Esophagus squamous epithelium (tissue), 5 donors: ENCODE measurements around the gene PLOD2. TPM values are rescaled to one million over a fixed set of nuclear protein-coding genes. Genes with fewer than 3 reads are reported as not detected.

Source experiments
- DNase-seq: peaks from one replicate; lab custom pipeline; 2025; lab: John Stamatoyannopoulos, UW
- H3K27ac ChIP-seq, 4 donors: fragments of 200-600 bp; sonication (generic); one replicate each; pipeline ENCODE4 v1.5.1; 2016 to 2019; ENCODE audit warnings: mild to moderate bottlenecking in 1 of 4
- H3K27me3 ChIP-seq, 4 donors: fragments of 200-600 bp; sonication (generic); 1 replicate in 3 of 4; 2 replicates in 1 of 4; pipeline versions ENCODE4 v1.5.1 to v1.6.0; 2017 to 2021; ENCODE audit warnings: antibody characterized with exemption in 1 of 4
- H3K36me3 ChIP-seq, 3 donors: fragments of 200-600 bp; sonication (generic); one replicate each; pipeline ENCODE4 v1.5.1; 2016 to 2019
- H3K4me1 ChIP-seq, 3 donors: fragments of 200-600 bp; sonication (generic); one replicate each; pipeline ENCODE4 v1.5.1; 2017 to 2019
- H3K4me3 ChIP-seq, 4 donors: fragments of 200-600 bp; sonication (generic); 1 replicate in 3 of 4; 2 replicates in 1 of 4; pipeline ENCODE4 v1.5.1; 2016 to 2019; ENCODE audit warnings: mild to moderate bottlenecking in 2 of 4, moderate library complexity in 1 of 4
- H3K9me3 ChIP-seq, 3 donors: fragments of 200-600 bp; sonication (generic); one replicate each; pipeline ENCODE4 v1.5.1; 2016 to 2019
- CTCF ChIP-seq, 6 experiments: fragments of 450-650 bp in 4 of 6; fragments of 200-600 bp in 2 of 6; sonication (generic) in 2 of 6; IDR thresholded peaks; one replicate each; pipeline ENCODE4 v1.5.1; 2016 to 2019; ENCODE audit warnings: antibody characterized with exemption in 6 of 6, mild to moderate bottlenecking in 4 of 6, moderate library complexity in 4 of 6
- POLR2A ChIP-seq, 4 donors: fragments of 450-650 bp; IDR thresholded peaks; one replicate each; pipeline ENCODE4 v1.6.1; 2017; ENCODE audit warnings: antibody characterized with exemption in 4 of 4, mild to moderate bottlenecking in 4 of 4, moderate library complexity in 3 of 4
- WGBS, 2 donors: methylation state at CpG; one replicate each; pipeline ENCODE4 v1.1.5; 2018; 5-methylcytosine and 5-hydroxymethylcytosine counted together
- intact Hi-C: fragments of 100-400 bp; cut with DNase I; formaldehyde crosslinking; loops from one replicate; pipeline ENCODE4 v1.15.0; 2022
- total RNA-seq, 4 donors: library from RNA; depleted of rRNA; stranded (reverse); fragments of >200 nt; gene quantifications; one replicate each; pipeline ENCODE4 v1.1.0, GENCODE V29; 2016
- donor health status: DM: yes; HTN: yes; CAD: no.

The PLOD2 gene
- total RNA-seq, 4 donors from 2014 or later, result 13.3 to 29.1 (median 23.2) TPM

- peaks cover 0 to 5% (median 0%) of the 10 kb centered on the region in 3 donors for H3K36me3 ChIP-seq
- H3K9me3 ChIP-seq, result no peaks in the 10 kb centered on the region
- DNase-seq, result no peak
- H3K27me3 ChIP-seq, result no peaks in the 10 kb centered on the region
- TF ChIP-seq CTCF (IDR thresholded peaks at IDR 0.05) (peak; percentile 22 to 60 (median 51)), POLR2A (IDR thresholded peaks at IDR 0.05) (no peak)
- 28 to 33% methylated on average over 2 of the region's 2 CpGs for WGBS, 2 donors
- H3K27ac ChIP-seq, result no peak overlapping the region
- intact Hi-C loops, result no loop called here
- peaks cover 0 to 14% (median 3%) of the 10 kb centered on the region in 3 donors for H3K4me1 ChIP-seq
- no peak overlapping the region for H3K4me3 ChIP-seq
These were observed 26.5 kb upstream of the PLOD2 start for GRCh38 chr3:146187334-146187950.

DNA sequence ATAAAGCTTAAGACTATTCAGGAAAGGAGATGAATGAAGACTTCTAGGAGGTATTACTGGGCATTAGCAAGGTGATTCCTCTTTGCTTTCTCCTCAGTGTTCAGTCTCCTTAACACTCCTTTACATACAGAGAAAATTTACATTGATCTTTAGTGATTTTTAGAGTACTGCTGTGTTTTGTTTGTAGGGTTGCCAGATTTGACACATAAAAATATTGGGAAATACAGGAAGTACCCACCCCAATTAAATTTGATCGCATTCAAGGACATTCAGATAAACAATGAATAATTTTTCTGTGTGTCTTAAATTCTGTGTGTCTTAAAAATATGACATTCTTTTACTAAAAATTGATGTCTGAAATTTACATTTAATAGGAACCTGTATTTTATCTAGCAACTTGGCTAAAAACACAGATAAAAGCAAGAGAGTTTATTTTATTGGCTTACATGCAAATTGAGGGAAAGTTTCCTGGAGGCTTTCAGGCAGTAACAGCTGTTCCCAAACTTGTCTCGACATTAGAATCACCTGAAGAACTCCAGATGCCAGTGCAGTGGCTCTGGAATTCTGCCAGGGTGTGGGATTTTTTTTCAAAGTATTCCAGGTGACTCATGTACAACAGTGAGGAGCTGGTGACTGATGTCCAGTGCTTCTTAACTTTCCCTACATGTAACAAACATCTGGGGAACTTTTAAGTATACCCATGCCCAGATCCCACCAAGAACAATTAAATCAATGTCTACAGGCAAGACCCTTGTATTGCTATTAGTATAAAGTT, 23.4 kb upstream of the PLOD2 start:
- H3K4me3 ChIP-seq, result no peak overlapping the region
- no peaks in the 10 kb centered on the region for H3K36me3 ChIP-seq
- 22 to 35% methylated on average over 2 of the region's 2 CpGs for WGBS, 2 donors
- H3K9me3 ChIP-seq, result no peaks in the 10 kb centered on the region
- TF ChIP-seq POLR2A (IDR thresholded peaks at IDR 0.05) (no peak), CTCF (IDR thresholded peaks at IDR 0.05) (no peak)
- no peak for DNase-seq
- no peaks in the 10 kb centered on the region for H3K27me3 ChIP-seq
- no peak overlapping the region for H3K27ac ChIP-seq
- intact Hi-C loops, result no loop called here
- H3K4me1 ChIP-seq, result peaks cover 0 to 10% (median 3%) of the 10 kb centered on the region in 3 donors

DNA sequence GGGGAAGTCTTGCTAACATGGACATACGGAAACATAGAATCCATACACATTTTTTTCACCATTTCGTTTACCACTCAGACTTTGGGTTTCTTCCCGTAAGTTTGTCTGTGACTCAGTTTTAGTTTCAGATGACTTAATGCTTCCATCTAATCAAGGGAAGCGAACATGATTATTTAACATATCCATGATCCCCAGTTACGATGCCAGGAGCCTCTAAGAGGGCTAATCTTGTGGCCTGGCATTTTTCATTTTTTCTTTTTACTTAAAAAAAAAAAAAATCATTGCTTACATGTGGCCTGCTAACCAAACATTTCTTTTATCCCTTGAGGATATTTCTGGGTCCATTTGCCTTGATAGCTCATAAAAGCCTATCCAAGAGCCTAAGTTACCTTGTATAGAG, 20.2 kb upstream of the PLOD2 start:
- Histone ChIP-seq H3K27me3 (no peaks in the 10 kb centered on the region), H3K4me1 (peaks cover 0 to 12% (median 7%) of the 10 kb centered on the region in 3 donors), H3K4me3 (no peak overlapping the region), H3K9me3 (no peaks in the 10 kb centered on the region), H3K27ac (no peak overlapping the region), H3K36me3 (no peaks in the 10 kb centered on the region)
- WGBS, 2 donors, result 88 to 89% methylated on average over 5 of the region's 5 CpGs
- intact Hi-C loops, result no loop called here
- TF ChIP-seq POLR2A (IDR thresholded peaks at IDR 0.05), result no peak
- no peak for TF ChIP-seq CTCF (IDR thresholded peaks at IDR 0.05)
- DNase-seq, result no peak

- peaks cover 0 to 12% (median 7%) of the 10 kb centered on the region in 3 donors for H3K4me1 ChIP-seq
- 63 to 79% methylated on average over 6 of the region's 6 CpGs for WGBS, 2 donors
- no peaks in the 10 kb centered on the region for H3K9me3 ChIP-seq
- intact Hi-C loops, result no loop called here
- no peak overlapping the region for H3K4me3 ChIP-seq
- no peak overlapping the region for H3K27ac ChIP-seq
- DNase-seq, result no peak
- no peak for TF ChIP-seq POLR2A (IDR thresholded peaks at IDR 0.05)
- TF ChIP-seq CTCF (IDR thresholded peaks at IDR 0.05), result no peak
- H3K27me3 ChIP-seq, result no peaks in the 10 kb centered on the region
- no peaks in the 10 kb centered on the region for H3K36me3 ChIP-seq
These were observed 19.4 kb upstream of the PLOD2 start for GRCh38 chr3:146180376-146180775.
